ENCODE results near the gene PCDHB13. TPM values are rescaled to one million over a fixed set of nuclear protein-coding genes. Genes with fewer than 3 reads are reported as not detected.

Gene PCDHB13
- total RNA-seq (2022; extraction: Qiagen RNA extraction): 0.03 to 0.10 TPM (median 0.05 TPM) in 5 replicates

GRCh38 chr5:141213656-141214339 lies at the start of gene PCDHB13:
Gene PCDHB13 (plus strand): TSS chr5:141213919. CDS start chr5:141214124, 205 bp downstream.

GRCh38 chr5:141172381-141173204 lies 41.1 kb upstream of the PCDHB13 start, which contains the start of gene PCDHB7:
Gene PCDHB7 (plus strand): TSS chr5:141172644. CDS start chr5:141172836, 192 bp downstream.

DNA sequence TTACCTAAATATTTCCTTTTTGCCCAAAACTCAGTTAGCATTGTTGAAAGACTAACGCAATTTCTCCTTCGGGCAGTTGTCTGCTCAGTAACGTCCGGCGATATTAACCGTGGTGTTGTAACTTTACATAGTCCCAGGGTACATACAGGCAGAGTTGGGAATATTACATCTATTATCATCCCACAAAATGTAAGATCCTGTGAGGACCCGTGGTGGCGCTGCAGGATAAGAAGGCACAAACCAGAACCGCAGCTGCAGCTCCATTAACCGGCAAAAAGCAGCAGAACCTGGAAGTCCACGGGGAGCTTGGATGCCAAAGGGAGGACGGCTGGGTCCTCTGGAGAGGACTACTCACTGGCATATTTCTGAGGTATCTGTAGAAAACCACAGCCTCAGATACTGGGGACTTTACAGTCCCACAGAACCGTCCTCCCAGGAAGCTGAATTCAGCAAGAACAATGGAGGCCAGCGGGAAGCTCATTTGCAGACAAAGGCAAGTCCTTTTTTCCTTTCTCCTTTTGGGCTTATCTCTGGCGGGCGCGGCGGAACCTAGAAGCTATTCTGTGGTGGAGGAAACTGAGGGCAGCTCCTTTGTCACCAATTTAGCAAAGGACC lies 36.0 kb upstream of the PCDHB13 start, which contains the start of gene PCDHB8:
PCDHB8 (plus strand) TSS at position 214 of the 615 bp plus-strand sequence; CDS start at position 459, 245 bp downstream.

GRCh38 chr5:141182248-141182647 lies 31.5 kb upstream of the PCDHB13 start, which contains the start of gene PCDHB16:
Gene PCDHB16 (plus strand): TSS chr5:141182387. CDS start chr5:141182560, 173 bp downstream.

GRCh38 chr5:141186897-141187512 lies 26.7 kb upstream of the PCDHB13 start, which contains the start of gene PCDHB9:
Gene PCDHB9 (plus strand): TSS chr5:141187161. CDS start chr5:141187319, 158 bp downstream.

DNA sequence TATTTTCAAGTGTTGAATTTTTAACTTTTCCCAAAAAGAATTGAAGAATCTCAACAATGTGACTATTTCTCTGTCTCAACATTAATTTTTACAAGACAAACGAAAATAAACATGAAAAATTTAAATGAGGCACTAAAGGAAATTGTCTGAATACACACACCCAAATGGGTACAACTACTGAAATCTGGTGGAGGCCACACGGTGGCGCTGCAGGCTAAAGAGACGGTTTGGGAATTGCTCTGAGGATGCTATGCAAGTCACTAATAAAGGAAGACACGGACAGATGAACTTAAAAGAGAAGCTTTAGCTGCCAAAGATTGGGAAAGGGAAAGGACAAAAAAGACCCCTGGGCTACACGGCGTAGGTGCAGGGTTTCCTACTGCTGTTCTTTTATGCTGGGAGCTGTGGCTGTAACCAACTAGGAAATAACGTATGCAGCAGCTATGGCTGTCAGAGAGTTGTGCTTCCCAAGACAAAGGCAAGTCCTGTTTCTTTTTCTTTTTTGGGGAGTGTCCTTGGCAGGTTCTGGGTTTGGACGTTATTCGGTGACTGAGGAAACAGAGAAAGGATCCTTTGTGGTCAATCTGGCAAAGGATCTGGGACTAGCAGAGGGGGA lies 21.5 kb upstream of the PCDHB13 start, which contains the start of gene PCDHB10:
PCDHB10 (plus strand) TSS at position 244 of the 616 bp plus-strand sequence; CDS start at position 444, 200 bp downstream.

DNA sequence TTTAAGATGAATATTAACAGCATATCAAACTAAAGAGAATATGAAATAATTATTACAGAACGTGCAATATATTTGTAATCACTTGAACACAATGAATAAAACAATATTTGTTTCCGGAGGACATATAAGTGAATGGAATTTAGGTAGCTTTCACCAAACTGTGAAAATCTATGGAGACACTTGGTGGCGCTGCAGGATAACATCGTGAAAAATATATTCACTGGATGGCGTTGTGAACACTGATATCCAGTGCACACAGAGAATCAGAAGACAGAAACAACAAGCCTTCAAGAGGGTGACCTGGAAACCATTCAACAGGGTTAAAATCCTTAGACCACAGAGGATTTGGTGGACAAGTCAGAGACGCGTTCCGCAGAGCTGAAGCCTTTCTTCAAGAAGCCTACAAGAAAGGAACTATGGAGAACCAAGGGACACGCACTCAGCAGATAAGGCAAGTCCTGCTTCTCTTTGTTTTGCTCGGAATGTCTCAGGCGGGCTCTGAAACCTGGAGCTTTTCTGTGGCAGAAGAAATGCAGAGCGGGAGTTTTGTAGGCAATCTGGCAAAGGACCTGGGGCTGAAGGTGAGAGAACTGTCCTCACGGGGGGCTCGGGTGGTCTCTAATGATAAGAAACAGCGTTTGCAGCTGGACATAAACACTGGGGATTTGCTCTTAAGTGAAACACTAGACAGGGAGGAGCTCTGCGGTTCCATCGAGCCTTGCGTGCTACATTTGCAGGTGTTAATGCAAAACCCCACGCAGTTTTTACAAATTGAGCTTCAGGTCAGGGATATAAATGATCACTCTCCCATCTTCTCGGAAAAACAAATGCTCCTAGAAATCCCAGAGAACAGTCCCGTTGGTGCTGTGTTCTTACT lies 14.1 kb upstream of the PCDHB13 start, which contains the start of gene PCDHB11:
PCDHB11 (plus strand) TSS at position 269 of the 877 bp plus-strand sequence; CDS start at position 417, 148 bp downstream.

DNA sequence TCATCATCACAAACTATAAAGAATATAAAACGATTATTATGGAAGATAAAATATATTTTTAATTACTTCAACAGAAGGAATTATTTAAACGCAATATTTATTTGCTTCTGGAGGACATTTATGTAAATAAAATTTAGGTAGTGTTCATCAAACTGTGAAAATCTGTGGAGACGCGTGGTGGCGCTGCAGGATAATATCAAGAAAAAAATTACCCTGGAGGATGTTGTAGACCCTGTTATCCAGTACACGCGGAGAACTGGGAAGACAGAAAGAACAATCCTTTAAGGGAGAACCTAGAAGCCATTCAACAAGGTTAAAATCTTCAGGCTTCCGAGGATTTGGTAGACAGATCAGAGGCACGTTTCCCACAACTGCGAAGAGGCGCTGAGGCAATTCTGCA lies 5.2 kb upstream of the PCDHB13 start, which contains the start of gene PCDHB12:
PCDHB12 (plus strand) TSS at position 242 of the 400 bp plus-strand sequence. CDS start 189 bp downstream, outside the sequence.

GRCh38 chr5:141223112-141223783 lies 9.5 kb downstream of the PCDHB13 start, which contains the start of gene PCDHB14:
Gene PCDHB14 (plus strand): TSS chr5:141223343. CDS start chr5:141223506, 163 bp downstream.

GRCh38 chr5:141245250-141245717 lies 31.6 kb downstream of the PCDHB13 start, which contains the start of gene PCDHB15:
Gene PCDHB15 (plus strand): TSS chr5:141245395. CDS start chr5:141245579, 184 bp downstream.

Other genes starting within 250 kb of the PCDHB13 start
- 2.9 to 3.6 TPM (median 3.2 TPM) in 5 replicates for gene PCDHAC2, start 247.4 kb upstream of the PCDHB13 start, total RNA-seq (2022; extraction: Qiagen RNA extraction)
- not detected in 5 replicates for gene PCDHB1, start 162.5 kb upstream of the PCDHB13 start, total RNA-seq (2022; extraction: Qiagen RNA extraction)
- 3.1 to 6.7 TPM (median 3.8 TPM) in 5 replicates for gene PCDHB2, start 119.3 kb upstream of the PCDHB13 start, total RNA-seq (2022; extraction: Qiagen RNA extraction)
- gene PCDHB3, start 113.4 kb upstream of the PCDHB13 start, total RNA-seq (2022; extraction: Qiagen RNA extraction): 0.06 to 1.8 TPM (median 0.06 TPM) in 3 of 5 replicates, not detected in the others
- gene PCDHB4, start 92.1 kb upstream of the PCDHB13 start, total RNA-seq (2022; extraction: Qiagen RNA extraction): 0.06 to 0.12 TPM (median 0.07 TPM) in 4 of 5 replicates, not detected in the other
- 1.2 to 1.8 TPM (median 1.6 TPM) in 5 replicates for gene PCDHB5, start 78.7 kb upstream of the PCDHB13 start, total RNA-seq (2022; extraction: Qiagen RNA extraction)
- 0.91 to 1.2 TPM (median 1.1 TPM) in 5 replicates for gene PCDHB6, start 63.9 kb upstream of the PCDHB13 start, total RNA-seq (2022; extraction: Qiagen RNA extraction)
- 0.03 TPM in 1 of 5 replicates, not detected in the others for gene PCDHB7, start 41.3 kb upstream of the PCDHB13 start, total RNA-seq (2022; extraction: Qiagen RNA extraction)
- 0.29 to 0.41 TPM (median 0.32 TPM) in 5 replicates for gene PCDHB8, start 36.1 kb upstream of the PCDHB13 start, total RNA-seq (2022; extraction: Qiagen RNA extraction)
- gene PCDHB16, start 31.5 kb upstream of the PCDHB13 start, total RNA-seq (2022; extraction: Qiagen RNA extraction): 0.06 to 0.10 TPM (median 0.06 TPM) in 5 replicates
- 0.02 to 0.09 TPM (median 0.06 TPM) in 4 of 5 replicates, not detected in the other for gene PCDHB9, start 26.8 kb upstream of the PCDHB13 start, total RNA-seq (2022; extraction: Qiagen RNA extraction)
- 0.02 to 0.03 TPM in 2 of 5 replicates, not detected in the others for gene PCDHB10, start 21.6 kb upstream of the PCDHB13 start, total RNA-seq (2022; extraction: Qiagen RNA extraction)
- gene PCDHB11, start 14.3 kb upstream of the PCDHB13 start, total RNA-seq (2022; extraction: Qiagen RNA extraction): 0.05 to 0.11 TPM (median 0.07 TPM) in 5 replicates
- gene PCDHB12, start 5.2 kb upstream of the PCDHB13 start, total RNA-seq (2022; extraction: Qiagen RNA extraction): 0.03 to 0.04 TPM in 2 of 5 replicates, not detected in the others
- gene PCDHB14, start 9.4 kb downstream of the PCDHB13 start, total RNA-seq (2022; extraction: Qiagen RNA extraction): 0.05 to 0.16 TPM (median 0.07 TPM) in 5 replicates
- gene PCDHB15, start 31.5 kb downstream of the PCDHB13 start, total RNA-seq (2022; extraction: Qiagen RNA extraction): 0.02 to 0.07 TPM (median 0.06 TPM) in 3 of 5 replicates, not detected in the others
- gene SLC25A2, start 90.1 kb downstream of the PCDHB13 start, total RNA-seq (2022; extraction: Qiagen RNA extraction): 0.05 TPM in 1 of 5 replicates, not detected in the others
- 61.5 to 85.8 TPM (median 70.6 TPM) in 5 replicates for gene TAF7, start 106.9 kb downstream of the PCDHB13 start, total RNA-seq (2022; extraction: Qiagen RNA extraction)
- 0.30 to 0.39 TPM (median 0.37 TPM) in 5 replicates for gene PCDHGA1, start 116.6 kb downstream of the PCDHB13 start, total RNA-seq (2022; extraction: Qiagen RNA extraction)
- 0.55 to 0.78 TPM (median 0.63 TPM) in 5 replicates for gene PCDHGA2, start 124.8 kb downstream of the PCDHB13 start, total RNA-seq (2022; extraction: Qiagen RNA extraction)
- gene PCDHGA3, start 129.9 kb downstream of the PCDHB13 start, total RNA-seq (2022; extraction: Qiagen RNA extraction): 0.04 to 0.07 TPM in 2 of 5 replicates, not detected in the others
- gene PCDHGB1, start 136.2 kb downstream of the PCDHB13 start, total RNA-seq (2022; extraction: Qiagen RNA extraction): 1.3 to 2.0 TPM (median 1.8 TPM) in 5 replicates
- gene PCDHGA4, start 141.1 kb downstream of the PCDHB13 start, total RNA-seq (2022; extraction: Qiagen RNA extraction): 0.07 to 0.17 TPM (median 0.16 TPM) in 5 replicates
- 0.06 to 0.12 TPM (median 0.08 TPM) in 5 replicates for gene PCDHGB2, start 146.1 kb downstream of the PCDHB13 start, total RNA-seq (2022; extraction: Qiagen RNA extraction)
- gene PCDHGA5, start 150.2 kb downstream of the PCDHB13 start, total RNA-seq (2022; extraction: Qiagen RNA extraction): 0.07 to 0.24 TPM (median 0.15 TPM) in 5 replicates
- 0.17 to 0.33 TPM (median 0.24 TPM) in 5 replicates for gene PCDHGB3, start 156.3 kb downstream of the PCDHB13 start, total RNA-seq (2022; extraction: Qiagen RNA extraction)
- 0.13 to 0.27 TPM (median 0.22 TPM) in 5 replicates for gene PCDHGA6, start 160.0 kb downstream of the PCDHB13 start, total RNA-seq (2022; extraction: Qiagen RNA extraction)
- 0.82 to 1.0 TPM (median 0.97 TPM) in 5 replicates for gene PCDHGA7, start 168.8 kb downstream of the PCDHB13 start, total RNA-seq (2022; extraction: Qiagen RNA extraction)
- gene PCDHGB4, start 173.8 kb downstream of the PCDHB13 start, total RNA-seq (2022; extraction: Qiagen RNA extraction): 0.70 to 1.0 TPM (median 0.98 TPM) in 5 replicates
- gene PCDHGA8, start 178.7 kb downstream of the PCDHB13 start, total RNA-seq (2022; extraction: Qiagen RNA extraction): 0.02 to 0.08 TPM (median 0.03 TPM) in 5 replicates
- gene PCDHGB5, start 184.0 kb downstream of the PCDHB13 start, total RNA-seq (2022; extraction: Qiagen RNA extraction): 2.1 to 2.6 TPM (median 2.4 TPM) in 5 replicates
- gene PCDHGA9, start 188.9 kb downstream of the PCDHB13 start, total RNA-seq (2022; extraction: Qiagen RNA extraction): 0.02 to 0.09 TPM (median 0.05 TPM) in 4 of 5 replicates, not detected in the other
- gene PCDHGB6, start 194.1 kb downstream of the PCDHB13 start, total RNA-seq (2022; extraction: Qiagen RNA extraction): 0.03 to 0.14 TPM (median 0.09 TPM) in 5 replicates
- gene PCDHGA10, start 199.1 kb downstream of the PCDHB13 start, total RNA-seq (2022; extraction: Qiagen RNA extraction): 0.01 to 0.02 TPM (median 0.02 TPM) in 3 of 5 replicates, not detected in the others
- 0.03 to 0.08 TPM (median 0.06 TPM) in 4 of 5 replicates, not detected in the other for gene PCDHGB7, start 203.8 kb downstream of the PCDHB13 start, total RNA-seq (2022; extraction: Qiagen RNA extraction)
- gene PCDHGA11, start 207.1 kb downstream of the PCDHB13 start, total RNA-seq (2022; extraction: Qiagen RNA extraction): 0.02 to 0.03 TPM (median 0.02 TPM) in 4 of 5 replicates, not detected in the other
- 0.02 to 0.03 TPM in 2 of 5 replicates, not detected in the others for gene PCDHGA12, start 216.6 kb downstream of the PCDHB13 start, total RNA-seq (2022; extraction: Qiagen RNA extraction)